Cardiac fibroblast (primary cell): Measurements from ENCODE around the gene SLC38A11.
"Not testable (repeated sequence)": the region's sequence is repeated elsewhere in the genome, so short reads cannot be mapped to it uniquely, and the experiment has no call there.

ENCODE experiments used
- DNase-seq, 2 donors: peaks; one replicate each; pipeline versions ENCODE4 v3.0.0 to v3.0.0-alpha.2; 2010; ENCODE audit warnings: low read depth in 2 of 2
- H3K4me3 ChIP-seq, 2 donors: replicated peaks in 1 of 2; 1 replicate in 1 of 2; 2 replicates in 1 of 2; pipeline ENCODE4 v1.5.1; 2011; ENCODE audit warnings: low read depth in 2 of 2, low read length in 2 of 2, mild to moderate bottlenecking in 2 of 2, moderate library complexity in 1 of 2
- TF ChIP-seq, protein P1 (sequence below): IDR thresholded peaks from one replicate; pipeline ENCODE4 v1.5.1; 2011; ENCODE audit warnings: low read depth, mild to moderate bottlenecking, low read length, inconsistent platforms

SLC38A11 gene

DNA sequence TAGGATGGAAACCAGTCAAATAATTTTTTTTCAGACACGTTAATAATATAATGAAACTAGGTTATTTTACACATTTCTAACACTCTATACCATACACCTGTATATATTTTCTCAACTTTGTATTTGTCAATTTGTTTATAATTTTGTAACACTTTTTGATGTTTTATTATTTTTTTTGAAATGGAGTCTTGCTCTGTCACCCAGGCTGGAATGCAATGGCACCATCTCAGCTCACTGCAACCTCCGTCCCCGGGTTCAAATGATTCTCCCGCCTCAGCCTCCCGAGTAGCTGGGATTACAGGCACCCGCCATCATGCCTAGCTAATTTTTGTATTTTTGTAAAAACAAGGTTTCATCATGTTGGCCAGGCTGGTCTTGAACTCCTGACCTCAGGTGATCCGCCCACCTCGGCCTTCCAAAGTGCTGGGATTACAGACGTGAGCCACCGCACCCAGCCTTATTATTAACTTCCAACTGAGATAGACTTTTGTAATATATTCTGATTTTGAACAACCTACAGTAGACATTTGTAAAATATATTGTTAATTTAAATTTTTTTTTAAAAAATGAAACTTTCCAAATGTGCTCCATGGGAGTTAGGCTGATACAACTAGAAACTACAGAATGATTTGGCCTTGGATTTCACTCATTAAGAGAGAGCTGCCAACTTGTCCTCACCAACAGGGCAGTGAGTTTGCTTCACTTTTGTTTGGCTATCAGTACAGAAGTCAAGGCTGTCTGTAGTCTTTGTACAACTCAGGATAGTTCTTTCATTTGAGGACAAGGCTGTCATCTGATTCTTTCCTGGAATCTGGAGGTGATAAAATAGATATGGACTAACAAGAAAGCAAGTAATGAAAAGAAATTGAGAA, 79.8 kb downstream of the SLC38A11 start:
- TF ChIP-seq, protein P1, sequence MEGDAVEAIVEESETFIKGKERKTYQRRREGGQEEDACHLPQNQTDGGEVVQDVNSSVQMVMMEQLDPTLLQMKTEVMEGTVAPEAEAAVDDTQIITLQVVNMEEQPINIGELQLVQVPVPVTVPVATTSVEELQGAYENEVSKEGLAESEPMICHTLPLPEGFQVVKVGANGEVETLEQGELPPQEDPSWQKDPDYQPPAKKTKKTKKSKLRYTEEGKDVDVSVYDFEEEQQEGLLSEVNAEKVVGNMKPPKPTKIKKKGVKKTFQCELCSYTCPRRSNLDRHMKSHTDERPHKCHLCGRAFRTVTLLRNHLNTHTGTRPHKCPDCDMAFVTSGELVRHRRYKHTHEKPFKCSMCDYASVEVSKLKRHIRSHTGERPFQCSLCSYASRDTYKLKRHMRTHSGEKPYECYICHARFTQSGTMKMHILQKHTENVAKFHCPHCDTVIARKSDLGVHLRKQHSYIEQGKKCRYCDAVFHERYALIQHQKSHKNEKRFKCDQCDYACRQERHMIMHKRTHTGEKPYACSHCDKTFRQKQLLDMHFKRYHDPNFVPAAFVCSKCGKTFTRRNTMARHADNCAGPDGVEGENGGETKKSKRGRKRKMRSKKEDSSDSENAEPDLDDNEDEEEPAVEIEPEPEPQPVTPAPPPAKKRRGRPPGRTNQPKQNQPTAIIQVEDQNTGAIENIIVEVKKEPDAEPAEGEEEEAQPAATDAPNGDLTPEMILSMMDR, result no peak
- H3K4me3 ChIP-seq, result no peak overlapping the region
- DNase-seq, result no peak

DNA sequence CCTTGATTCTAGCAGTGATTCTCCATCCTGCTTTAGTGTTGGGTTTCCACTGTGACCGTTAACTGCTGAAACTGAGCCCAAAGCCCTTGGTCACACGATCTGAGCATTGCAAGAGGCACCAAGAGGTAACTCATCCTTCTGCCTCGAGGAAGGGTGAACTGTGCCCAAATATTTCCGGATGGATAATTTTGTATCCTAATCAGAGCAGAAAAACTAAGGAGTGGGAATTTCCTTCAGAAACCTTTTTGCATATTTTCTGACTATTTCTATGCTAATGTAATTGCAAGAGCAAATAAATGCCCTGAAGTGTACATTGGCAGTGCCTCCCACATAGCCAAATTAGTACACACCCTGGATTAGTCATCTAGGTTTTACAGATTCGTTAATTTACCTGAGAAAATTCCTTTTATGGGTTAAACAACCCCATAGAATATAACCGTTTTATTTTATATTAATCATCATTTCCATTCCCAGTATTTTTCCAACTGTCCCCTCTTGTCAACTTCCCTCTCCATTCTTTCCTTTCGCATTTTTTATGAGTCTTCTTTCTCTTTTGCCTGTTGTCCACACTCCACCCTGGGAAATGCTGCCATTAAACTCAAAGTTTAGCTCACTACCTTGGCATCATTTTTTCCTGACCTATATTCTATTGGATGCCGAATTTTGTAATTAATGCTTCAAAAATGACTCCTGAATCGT, 82.0 kb downstream of the SLC38A11 start:
- no peak for DNase-seq
- TF ChIP-seq, protein P1, result no peak

DNA sequence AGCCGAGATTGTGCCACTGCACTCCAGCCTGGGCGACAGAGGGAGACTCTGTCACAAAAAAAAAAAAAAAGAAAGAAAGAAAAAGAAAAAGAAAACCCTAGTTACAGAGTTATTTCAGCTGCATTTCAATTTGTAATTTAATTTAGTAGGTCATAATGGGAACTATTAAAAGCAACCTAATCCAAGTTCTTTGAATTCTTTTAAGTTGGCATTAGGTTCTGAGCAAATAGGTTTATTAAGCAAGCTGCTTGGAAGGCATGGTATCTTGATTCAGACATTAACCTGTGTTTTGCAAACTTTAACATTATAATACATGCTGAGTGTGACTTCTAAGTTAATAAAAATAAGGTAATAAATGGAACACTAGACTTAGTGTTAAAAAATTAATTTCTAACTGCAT, 83.9 kb downstream of the SLC38A11 start:
- TF ChIP-seq, protein P1, result no peak

More for the DNA sequence above, 82.0 kb downstream of the SLC38A11 start:
- H3K4me3 ChIP-seq, result no peak overlapping the region

DNA sequence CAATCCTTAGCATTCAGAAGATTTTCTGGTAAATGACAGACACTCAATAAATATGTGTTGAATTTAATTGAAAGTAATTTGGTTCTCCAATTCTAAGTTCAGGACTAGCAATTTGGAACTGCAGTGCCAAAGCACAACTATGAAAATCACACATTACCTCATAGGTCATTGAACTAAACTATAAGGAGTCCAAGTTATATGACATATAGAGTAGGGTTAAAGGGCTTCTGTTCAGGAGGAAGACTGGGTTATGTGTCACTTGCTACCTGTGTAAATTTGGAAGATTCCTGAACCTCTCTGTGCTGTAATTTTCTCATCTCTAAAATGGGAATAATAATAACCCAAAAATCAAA, 85.9 kb downstream of the SLC38A11 start:
- DNase-seq, result no peak
- H3K4me3 ChIP-seq, result no peak overlapping the region
- TF ChIP-seq, protein P1, result no peak

More for the DNA sequence above, 83.9 kb downstream of the SLC38A11 start:
- H3K4me3 ChIP-seq, result no peak overlapping the region
- DNase-seq, result no peak

DNA sequence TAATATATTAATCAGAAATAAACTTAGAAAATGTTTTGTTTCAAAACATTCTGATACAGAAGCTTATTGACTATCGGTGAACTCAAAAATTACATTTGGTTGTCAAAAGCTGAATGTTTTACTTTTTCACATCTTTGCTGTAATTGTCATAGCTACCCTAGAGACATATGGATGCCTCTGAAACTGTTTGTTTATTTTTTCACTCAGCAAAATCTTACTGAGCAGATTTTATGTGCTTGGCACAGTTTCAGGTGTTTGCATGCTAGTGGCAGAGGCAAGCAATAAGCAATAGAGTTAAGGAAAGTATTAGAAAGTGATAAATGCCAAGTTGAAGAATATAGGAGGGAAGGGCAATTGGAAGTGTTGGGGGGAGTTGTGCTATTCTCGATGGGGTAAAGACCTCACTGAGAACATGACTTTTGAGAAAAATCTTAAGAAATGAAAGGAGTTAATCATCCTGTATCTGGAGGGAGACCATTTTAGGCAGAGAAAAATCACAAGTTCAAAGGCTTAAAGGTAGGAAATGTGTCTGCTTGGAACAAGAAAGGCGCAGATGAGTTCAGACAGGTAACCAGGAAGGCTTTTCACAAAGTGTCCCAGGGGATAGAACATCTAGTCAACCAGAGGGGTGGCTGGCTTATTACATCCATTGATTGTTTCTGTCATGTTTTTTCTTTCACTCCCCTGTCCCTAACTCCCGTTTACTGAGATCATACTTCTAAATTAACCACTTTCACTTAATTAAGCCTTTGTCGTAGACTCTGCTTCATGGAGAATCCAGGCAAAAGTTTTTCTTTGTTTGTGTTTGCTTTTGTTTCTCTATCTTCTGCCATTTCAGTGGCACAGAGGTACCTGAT, 86.5 kb downstream of the SLC38A11 start:
- no peak overlapping the region for H3K4me3 ChIP-seq
- TF ChIP-seq, protein P1, result no peak
- DNase-seq, result no peak

DNA sequence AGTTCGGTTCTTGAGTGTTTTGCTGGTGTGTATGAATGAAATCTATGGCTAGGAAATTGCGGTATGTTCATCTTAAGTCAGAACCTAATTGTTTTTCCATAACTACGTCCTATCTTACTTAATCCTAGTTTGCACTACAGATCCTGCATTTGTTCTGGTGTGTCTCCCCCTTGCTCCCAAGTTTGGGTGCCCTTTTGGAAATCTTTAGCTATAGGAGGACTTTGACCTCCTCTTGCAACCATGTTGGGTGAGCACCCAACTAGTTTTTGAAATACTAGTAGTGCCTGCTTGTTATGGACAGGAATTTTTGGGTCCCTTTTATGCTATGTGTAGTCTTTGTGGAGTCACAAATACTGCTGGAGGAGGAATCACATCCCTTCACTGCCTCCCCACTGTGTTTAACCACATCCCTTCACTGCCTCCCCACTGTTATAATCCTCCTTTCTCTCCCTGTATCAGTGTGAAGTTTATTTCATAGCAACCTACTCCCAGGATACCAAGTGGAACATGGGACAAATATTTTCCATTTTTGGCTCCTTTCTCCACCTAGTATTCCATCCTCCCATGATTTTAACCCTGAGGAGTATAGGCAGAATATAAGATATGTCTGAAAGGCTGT, 87.4 kb downstream of the SLC38A11 start:
- H3K4me3 ChIP-seq, result no peak overlapping the region
- DNase-seq, result no peak
- TF ChIP-seq, protein P1, result no peak

DNA sequence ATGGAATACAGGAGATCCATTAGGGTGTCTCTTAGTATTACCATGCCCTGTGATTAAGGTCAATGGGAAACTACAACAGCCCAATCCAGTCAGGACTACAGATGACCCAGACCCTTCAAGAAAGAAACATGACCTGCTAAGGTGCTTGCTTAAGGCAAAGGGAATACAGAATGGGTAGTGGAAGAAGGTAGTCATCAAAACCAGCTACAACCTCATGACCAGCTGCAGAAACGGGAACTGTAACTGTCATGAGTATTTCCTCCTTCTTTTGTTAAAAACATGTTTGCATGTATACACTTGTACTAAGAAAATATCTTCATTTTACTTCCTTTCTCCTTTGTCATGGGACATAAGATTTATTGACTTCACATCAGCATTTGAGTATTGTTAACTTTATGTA, 88.9 kb downstream of the SLC38A11 start:
- H3K4me3 ChIP-seq, DNase-seq: not testable (repeated sequence)
